ENCODE measurements around the gene CANT1.

DNA sequence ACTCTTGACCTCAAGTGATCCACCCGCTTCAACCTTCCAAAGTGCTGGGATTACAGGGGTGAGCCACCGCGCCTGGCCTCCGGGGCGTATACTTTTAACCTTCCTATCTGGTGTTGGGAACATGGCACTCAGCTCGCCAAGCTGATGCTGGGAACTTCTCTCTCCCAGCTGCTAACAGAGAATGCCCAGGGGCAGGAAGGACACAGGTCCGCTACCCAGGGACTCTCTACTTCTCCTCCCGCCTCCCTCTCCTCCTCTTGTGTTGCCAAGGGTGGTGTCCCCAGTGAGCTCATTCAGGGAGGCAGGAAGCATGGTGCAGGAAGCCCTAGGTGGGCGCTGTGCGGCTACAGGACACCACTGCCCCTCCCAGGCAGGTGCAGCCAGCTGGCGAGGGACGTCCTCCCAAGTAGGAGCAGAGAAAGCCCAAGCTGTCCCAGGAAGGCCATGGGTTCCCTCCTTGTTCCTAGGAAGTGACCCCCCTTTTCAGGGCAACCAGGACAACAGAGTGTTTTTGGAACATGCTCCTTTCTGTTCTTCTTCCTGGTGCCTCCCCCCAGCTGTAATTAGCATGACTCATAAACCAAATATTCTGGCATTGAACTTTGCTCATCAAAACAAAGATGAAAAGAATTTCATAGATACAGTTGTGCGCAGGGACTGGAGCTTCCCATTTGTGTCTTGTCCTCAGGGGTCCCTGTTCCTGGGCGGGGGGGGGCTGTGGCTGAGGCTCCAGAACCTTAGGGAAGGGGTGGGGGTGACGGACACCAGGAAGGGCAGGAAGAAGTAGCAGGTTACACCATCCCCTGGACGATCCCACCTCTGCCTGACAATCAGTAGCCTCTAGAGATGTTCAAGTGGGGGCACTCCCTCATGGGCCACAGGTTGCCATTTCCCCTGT is 17.1 kb upstream of the CANT1 start:
- TF ChIP-seq POLR2A (IDR thresholded peaks at IDR 0.05) (no peak), EP300 (IDR thresholded peaks at IDR 0.05) (no peak)

All from stomach (tissue), 4 donors.